Left colon (tissue), 2 donors: ENCODE data around the gene KIAA1614. TPM values are rescaled to one million over a fixed set of nuclear protein-coding genes. Genes with fewer than 3 reads are reported as not detected.

Experiments
- ATAC-seq: fragments of 200-7000 bp; cut with Tn5 transposase; one replicate; pipeline ENCODE4 v1.9.1; 2020; ENCODE audit warnings: mild to moderate bottlenecking, moderate library complexity
- DNase-seq, 2 donors: peaks; one replicate each; pipeline ENCODE4 v3.0.0-alpha.2; 2020
- intact Hi-C, 2 donors: fragments of 100-400 bp; cut with DNase I in 1 of 2; cut with micrococcal nuclease in 1 of 2; formaldehyde crosslinking; loops; one replicate each; pipeline versions ENCODE4 v1.11.2 to v1.14.0; 2022; cut with DNase I, micrococcal nuclease
- total RNA-seq, 2 donors: library from RNA; stranded (reverse); fragmentation: NEBNext Ultra II Directional; extraction: Animal tissue kit (Norgen Biotek cat#: 25700); gene quantifications; one replicate each; pipeline ENCODE4 v1.2.1, GENCODE V29; 2021
- donor health status: DM: no; HTN: no; CAD: no.
- donor health status: DM: yes; HTN: yes; CAD: no.

Gene KIAA1614
- total RNA-seq, 2 donors from 2014 or later: 0.67 to 1.6 TPM

GRCh38 chr1:180921386-180921785, 8.7 kb downstream of the KIAA1614 start:
- ATAC-seq (no peak), DNase-seq (no peak)
- intact Hi-C loops: no loop called here

GRCh38 chr1:180921891-180922630, 9.4 kb downstream of the KIAA1614 start:
- no peak for DNase-seq
- no peak for ATAC-seq
- intact Hi-C loops: no loop called here

DNA sequence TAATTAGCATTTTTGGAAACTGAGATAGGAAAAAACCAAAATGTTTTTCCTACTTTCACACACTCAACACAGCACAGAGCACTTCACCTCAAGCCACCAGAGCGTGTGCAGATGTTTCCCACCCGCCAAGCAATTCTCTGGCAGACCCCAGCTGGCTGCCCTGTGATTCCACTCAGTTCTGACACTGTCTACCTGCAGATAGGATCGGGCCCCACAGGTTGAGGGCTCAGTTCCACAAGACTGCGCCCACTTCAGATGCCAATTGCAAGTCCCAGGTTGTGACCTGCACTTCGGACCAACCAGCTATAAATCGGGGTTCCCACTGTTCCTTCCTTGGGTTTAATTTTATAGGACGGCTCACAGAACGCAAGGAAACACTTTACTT, 9.9 kb downstream of the KIAA1614 start:
- DNase-seq: no peak
- ATAC-seq: no peak
- intact Hi-C loops: no loop called here

DNA sequence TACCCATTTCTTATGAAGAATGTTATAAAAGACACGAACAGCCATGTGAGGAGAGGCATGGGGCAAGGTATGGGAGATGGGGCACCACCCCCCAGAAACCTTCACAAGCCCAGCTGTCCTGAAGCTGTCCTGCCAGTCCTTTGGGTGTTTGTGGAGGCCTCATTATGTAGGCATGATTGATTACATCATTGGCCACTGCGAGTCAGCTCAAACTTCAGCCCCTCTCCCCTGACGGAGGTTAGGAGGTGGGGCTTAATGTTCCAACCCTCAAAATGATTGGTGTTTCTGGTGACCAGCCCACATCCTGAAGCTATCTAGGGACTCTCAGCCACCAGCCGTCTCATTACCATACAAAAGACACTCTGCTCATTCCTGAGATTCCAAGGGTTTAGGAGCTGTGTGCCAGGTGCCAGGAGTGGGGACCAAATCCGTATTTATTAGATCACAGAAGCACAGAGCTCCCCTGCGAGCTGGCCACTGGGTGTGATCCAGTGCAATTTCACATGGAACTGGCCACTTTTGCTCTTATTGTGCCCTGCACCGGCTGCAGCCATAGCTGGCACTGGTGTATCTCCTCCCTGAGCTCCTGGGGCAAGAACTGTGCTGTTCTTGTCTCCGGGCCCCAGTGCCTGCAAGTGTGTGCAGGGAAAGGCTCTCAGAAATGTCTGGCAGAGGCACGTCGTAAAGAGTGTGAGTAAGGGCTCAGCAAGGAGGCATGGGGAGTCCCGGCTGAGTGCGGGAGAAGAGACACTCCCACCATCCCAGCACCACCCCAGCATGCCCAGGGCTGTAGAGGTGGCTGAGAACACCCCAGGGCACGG, 10.5 kb downstream of the KIAA1614 start:
- DNase-seq (no peak), ATAC-seq (no peak)
- intact Hi-C loops: no loop called here

DNA sequence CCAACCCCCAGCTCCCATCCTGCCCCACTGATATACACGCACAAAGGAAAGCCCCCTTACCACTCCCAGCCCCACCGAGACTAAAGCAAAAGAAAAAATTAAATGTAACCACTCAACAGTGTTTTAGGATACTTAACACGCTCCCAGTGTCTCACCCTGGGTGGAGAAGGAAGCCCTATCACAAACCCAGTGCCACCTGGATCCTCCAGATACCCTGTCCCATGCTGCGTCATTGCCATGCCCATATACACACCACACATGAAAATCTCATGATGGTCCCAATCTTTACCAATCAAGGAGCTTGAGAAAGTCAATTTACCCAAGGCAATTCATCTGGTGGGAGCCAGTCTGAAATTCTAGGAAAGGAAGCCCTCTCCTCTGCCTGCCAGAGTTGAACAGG, 11.2 kb downstream of the KIAA1614 start:
- intact Hi-C loops: no loop called here
- no peak for ATAC-seq
- no peak for DNase-seq

DNA sequence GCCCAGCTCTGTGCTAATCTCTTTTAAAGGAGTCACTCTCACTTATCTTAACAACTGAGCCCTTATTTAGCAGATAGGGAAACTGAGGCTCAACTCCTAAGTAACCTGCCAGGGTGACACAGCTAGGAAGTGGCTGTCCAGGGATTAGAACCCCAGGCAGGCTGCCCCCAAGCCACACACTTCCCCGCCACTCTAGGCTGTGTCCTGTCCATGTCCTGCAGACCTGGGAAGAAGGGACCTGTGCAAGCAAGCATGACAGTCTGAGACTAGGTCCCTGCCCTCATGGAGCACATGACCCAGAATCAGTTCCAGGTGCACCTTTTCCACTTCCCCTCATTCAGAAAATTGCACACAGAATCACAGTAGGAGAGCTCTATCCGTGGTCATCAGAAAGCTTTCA, 12.2 kb downstream of the KIAA1614 start:
- intact Hi-C loops: no loop called here
- no peak for ATAC-seq
- DNase-seq: no peak

GRCh38 chr1:180925471-180926051, 12.9 kb downstream of the KIAA1614 start:
- ATAC-seq (peak; percentile 89), DNase-seq (peak; percentile 27 to 38)
- intact Hi-C loops: no loop called here

- ATAC-seq (peak; percentile 23), DNase-seq (peak; percentile 23 to 57)
- intact Hi-C loops: no loop called here
Measured at GRCh38 chr1:180926164-180926981, 13.7 kb downstream of the KIAA1614 start.

- ATAC-seq: no peak
- intact Hi-C loops: no loop called here
Measured at GRCh38 chr1:180927348-180927747, 14.7 kb downstream of the KIAA1614 start.

DNA sequence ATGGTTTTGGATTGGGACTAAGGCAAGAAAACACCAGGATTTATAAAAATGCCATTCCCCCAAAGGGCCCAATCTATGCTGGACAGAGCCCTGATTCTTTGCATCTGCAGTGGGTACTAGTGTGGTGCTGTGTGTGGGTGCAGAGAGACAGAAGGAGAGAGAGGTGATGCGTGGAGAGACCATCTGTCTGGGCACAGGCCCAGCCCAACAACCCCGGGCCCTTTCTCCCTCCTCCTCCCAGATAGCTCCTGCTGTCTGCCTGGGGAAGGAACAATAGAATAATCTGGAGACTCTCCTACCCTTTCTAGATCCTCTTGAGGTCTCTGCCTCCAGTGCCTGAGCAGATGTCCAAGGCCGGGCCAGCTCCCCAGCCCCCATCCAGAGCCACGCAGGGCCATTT, 15.1 kb downstream of the KIAA1614 start:
- DNase-seq: no peak
- intact Hi-C loops: no loop called here
- ATAC-seq: no peak

More at GRCh38 chr1:180927348-180927747, 14.7 kb downstream of the KIAA1614 start:
- DNase-seq: no peak

DNA sequence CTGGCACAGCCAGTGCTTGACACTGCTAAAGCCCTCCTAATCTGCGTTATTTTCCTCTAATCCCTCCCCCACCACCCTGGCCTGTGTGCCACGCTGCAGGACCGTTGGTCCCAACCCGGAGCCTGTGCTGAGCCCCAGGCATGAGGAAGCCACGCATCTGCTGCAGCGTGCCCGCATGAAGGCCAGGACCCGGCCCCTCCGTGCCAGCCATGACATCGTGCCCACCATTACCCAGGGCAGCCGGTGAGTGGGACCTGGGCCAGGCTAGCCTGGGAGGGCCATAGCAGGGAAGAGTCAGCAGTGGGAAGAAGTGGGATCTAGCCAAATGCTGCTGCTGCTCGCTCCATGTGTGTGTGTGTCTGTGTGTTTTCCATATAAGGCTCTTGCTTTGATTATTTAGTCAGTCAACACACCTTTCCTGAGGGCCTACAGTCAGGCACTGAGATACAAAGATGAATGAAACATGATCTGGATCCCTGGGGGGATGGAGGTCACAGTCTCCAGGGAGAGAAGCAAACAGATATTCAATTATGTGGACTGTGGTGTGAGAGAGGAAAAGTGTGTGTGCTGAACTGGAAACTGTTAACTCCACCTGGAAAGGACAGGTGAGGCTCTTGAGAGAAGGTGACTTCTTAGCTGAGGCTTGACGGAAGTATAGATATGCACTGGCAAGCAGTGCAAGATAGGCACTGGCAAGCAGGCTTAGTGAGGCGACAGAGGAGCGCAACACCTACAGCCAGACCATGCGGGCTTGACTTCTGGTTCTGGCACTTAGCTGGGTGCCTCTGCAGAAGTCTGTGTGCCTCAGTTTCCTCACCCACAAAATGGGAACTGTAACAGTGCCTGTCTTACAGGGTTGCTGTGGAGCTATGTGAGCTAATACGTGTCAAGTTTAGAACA, 15.9 kb downstream of the KIAA1614 start:
- DNase-seq: no peak
- no peak for ATAC-seq
- intact Hi-C loops: no loop called here

DNA sequence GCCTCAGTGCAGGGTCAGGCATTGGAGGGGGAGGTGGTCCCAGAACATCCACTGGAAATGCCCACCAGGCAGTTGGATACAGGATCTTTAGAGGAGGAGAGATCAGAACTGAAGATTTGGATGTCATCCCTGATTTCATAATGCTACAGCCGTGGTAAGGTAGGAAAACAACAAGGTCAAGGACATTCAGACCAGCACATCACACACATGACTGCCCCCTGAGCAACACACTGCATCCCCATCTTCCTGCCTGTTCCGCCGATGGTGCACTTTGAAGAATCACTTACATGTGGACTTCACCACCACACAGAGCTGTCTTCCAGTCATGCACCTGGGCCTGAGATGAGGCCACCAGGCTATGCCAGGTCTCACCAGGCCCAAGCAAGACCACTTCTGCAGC, 16.7 kb downstream of the KIAA1614 start:
- DNase-seq (no peak), ATAC-seq (no peak)
- intact Hi-C loops: no loop called here

DNA sequence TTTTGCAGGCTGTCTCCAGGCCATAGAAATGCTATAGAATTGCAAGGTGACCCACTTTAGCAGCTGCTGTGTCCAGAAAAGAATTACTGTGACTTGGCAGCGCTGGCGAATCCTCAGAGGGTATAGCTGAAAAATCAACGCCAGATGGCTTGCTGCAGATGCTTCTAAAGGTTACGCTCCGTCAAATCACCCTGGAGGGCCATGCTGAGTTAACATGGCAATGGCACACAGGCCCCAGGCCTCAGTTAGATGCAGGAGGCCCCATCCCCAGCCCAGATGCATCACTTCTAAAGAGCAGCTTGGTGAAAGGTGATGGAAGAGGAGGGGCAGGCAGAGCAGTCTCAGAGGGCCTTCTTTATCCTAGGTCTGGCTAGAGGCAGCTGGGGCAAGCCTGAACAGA, 18.0 kb downstream of the KIAA1614 start:
- ATAC-seq (no peak), DNase-seq (no peak)
- intact Hi-C loops: loop anchor here in 1 of 2 donors (10.0 kb wide), 1 partner anchor 84 kb away; no protein-coding TSS in a partner anchor

- no peak for ATAC-seq
- no peak for DNase-seq
- intact Hi-C loops: loop anchor here in 1 of 2 donors (10.0 kb wide), 1 partner anchor 83 kb away; no protein-coding TSS in a partner anchor
Measured at GRCh38 chr1:180931529-180931928, 18.8 kb downstream of the KIAA1614 start.

- DNase-seq (no peak), ATAC-seq (no peak)
- intact Hi-C loops: loop anchor here in 1 of 2 donors (10.0 kb wide), 1 partner anchor 82 kb away; no protein-coding TSS in a partner anchor
Measured at GRCh38 chr1:180932378-180932777, 19.7 kb downstream of the KIAA1614 start.

GRCh38 chr1:180933141-180933540, 20.4 kb downstream of the KIAA1614 start:
- DNase-seq (no peak), ATAC-seq (no peak)
- intact Hi-C loops: loop anchor here in 1 of 2 donors (10.0 kb wide), 1 partner anchor 82 kb away; no protein-coding TSS in a partner anchor

DNA sequence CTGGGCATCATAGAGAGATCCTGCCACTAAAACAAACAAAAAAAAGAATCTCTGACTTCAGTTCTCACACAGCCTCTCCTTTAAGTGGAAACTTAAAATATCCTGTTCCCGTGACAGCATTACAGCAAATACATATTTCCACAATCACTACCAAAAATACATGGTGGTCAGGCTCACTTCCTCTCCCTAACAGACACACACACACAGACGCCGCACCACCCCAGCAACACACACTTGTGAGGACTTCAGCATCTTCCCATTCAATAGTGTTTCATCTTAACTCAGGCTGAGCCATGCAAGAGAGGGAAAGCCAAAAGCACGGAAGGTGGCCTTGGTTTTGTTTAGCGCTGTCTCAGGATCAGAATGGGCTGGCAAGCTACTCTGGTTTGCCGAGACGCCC, 21.9 kb downstream of the KIAA1614 start:
- ATAC-seq (no peak), DNase-seq (no peak)
- intact Hi-C loops: loop anchor here in 1 of 2 donors (10.0 kb wide), 1 partner anchor 80 kb away; no protein-coding TSS in a partner anchor
